Common myeloid progenitor, CD34-positive (primary cell): ENCODE results near the gene ACE.
A peak's percentile ranks its signal among the peaks of the same experiment; 100 is the strongest.

Source experiments
- CTCF ChIA-PET: fragments of 350-600 bp; sonication (Branson Sonifier 250); formaldehyde crosslinking; loops from one replicate; lab custom pipeline; 2021; ENCODE audit warnings: antibody characterized with exemption; lab: Charles Lee
- POLR2A ChIA-PET: fragments of 350-600 bp; sonication (Branson Sonifier 250); formaldehyde crosslinking; loops from one replicate; lab custom pipeline; 2021; ENCODE audit warnings: antibody characterized with exemption; lab: Charles Lee
- DNase-seq, 3 donors: peaks; one replicate each; pipeline versions ENCODE4 v3.0.0 to v3.0.0-alpha.2; 2013
- H3K27ac ChIP-seq, 2 experiments: 1 replicate in 1 of 2; 2 replicates in 1 of 2; pipeline ENCODE4 v1.7.0; 2013; ENCODE audit warnings: inconsistent platforms in 2 of 2, low read length in 2 of 2, mild to moderate bottlenecking in 2 of 2, low read depth in 1 of 2, moderate library complexity in 1 of 2; ENCODE audit not compliant: severe bottlenecking in 2 of 2, insufficient read depth in 1 of 2, poor library complexity in 1 of 2
- H3K27me3 ChIP-seq, 5 experiments: replicated peaks in 2 of 5; 1 replicate in 3 of 5; 2 replicates in 2 of 5; pipeline versions ENCODE4 v1.6.1 to v1.7.0; 2013; ENCODE audit warnings: low read length in 4 of 5, mild to moderate bottlenecking in 2 of 5, moderate library complexity in 2 of 5, inconsistent platforms in 1 of 5; ENCODE audit not compliant: insufficient read depth in 5 of 5, control insufficient read depth in 4 of 5
- H3K36me3 ChIP-seq, 4 experiments: 1 replicate in 2 of 4; 2 replicates in 2 of 4; pipeline versions ENCODE4 v1.6.1 to v1.7.0; 2013; ENCODE audit warnings: low read length in 3 of 4, control low read depth in 1 of 4, mild to moderate bottlenecking in 1 of 4; ENCODE audit not compliant: control insufficient read depth in 4 of 4, insufficient read depth in 4 of 4
- H3K4me1 ChIP-seq, 4 experiments: 1 replicate in 3 of 4; 2 replicates in 1 of 4; pipeline versions ENCODE4 v1.6.1 to v1.7.1; 2013; ENCODE audit warnings: low read length in 3 of 4, mild to moderate bottlenecking in 3 of 4, control low read depth in 1 of 4, inconsistent platforms in 1 of 4, moderate library complexity in 1 of 4; ENCODE audit not compliant: control insufficient read depth in 4 of 4, insufficient read depth in 4 of 4; ENCODE audit errors: control extremely low read depth in 1 of 4
- H3K4me3 ChIP-seq, 7 experiments: 1 replicate in 4 of 7; 2 replicates in 3 of 7; pipeline versions ENCODE4 v1.5.1 to v1.7.0; 2013; ENCODE audit warnings: mild to moderate bottlenecking in 7 of 7, low read length in 6 of 7, moderate library complexity in 6 of 7, inconsistent platforms in 2 of 7, low read depth in 2 of 7, control low read depth in 1 of 7; ENCODE audit not compliant: insufficient read depth in 4 of 7, control insufficient read depth in 1 of 7; ENCODE audit errors: extremely low read depth in 1 of 7
- H3K9me3 ChIP-seq, 5 experiments: 1 replicate in 4 of 5; 2 replicates in 1 of 5; pipeline versions ENCODE4 v1.6.1 to v1.7.1; 2013; ENCODE audit warnings: low read length in 4 of 5, mild to moderate bottlenecking in 2 of 5, inconsistent platforms in 1 of 5, low read depth in 1 of 5, moderate library complexity in 1 of 5; ENCODE audit not compliant: control insufficient read depth in 4 of 5, insufficient read depth in 2 of 5; ENCODE audit errors: control extremely low read depth in 1 of 5
- WGBS: methylation state at CpG from one replicate; pipeline ENCODE4 v1.1.5; 2013; ENCODE audit not compliant: insufficient coverage; 5-methylcytosine and 5-hydroxymethylcytosine counted together

Gene ACE

DNA sequence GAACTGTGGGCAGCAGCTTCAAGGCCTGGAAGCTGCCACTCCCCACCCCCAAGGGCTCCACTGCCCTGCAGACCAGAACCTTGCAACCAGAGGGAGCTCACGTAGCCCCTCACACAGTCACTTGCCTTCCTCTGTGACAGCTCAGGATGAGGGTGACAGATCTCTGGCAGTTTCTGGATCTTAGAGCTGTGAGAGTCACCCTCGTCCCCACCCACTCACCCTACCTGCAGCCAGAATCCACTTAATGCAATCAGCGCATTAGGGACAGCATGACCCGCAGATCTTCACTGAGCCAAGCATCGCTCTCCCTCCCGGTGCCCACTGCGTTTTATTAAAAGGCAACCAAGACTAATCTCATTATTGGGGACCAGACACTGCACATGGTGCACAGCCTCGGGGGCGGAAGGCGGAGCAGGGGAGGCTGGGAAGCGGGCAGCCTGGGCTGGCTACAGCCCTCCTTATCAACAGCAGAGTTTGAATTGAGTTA is 34.3 kb upstream of the ACE start:
- H3K9me3 ChIP-seq = no peaks in the 10 kb centered on the region
- peaks cover 6 to 84% (median 67%) of the 10 kb centered on the region in 4 experiments for H3K4me1 ChIP-seq
- 91% methylated on average over 8 of the region's 11 CpGs for WGBS
- no peaks in the 10 kb centered on the region for H3K27me3 ChIP-seq
- H3K4me3 ChIP-seq = no peak overlapping the region
- peak in 2 of 3 donors; percentile 65 to 68 for DNase-seq
- no peak overlapping the region for H3K27ac ChIP-seq
- ChIA-PET CTCF (interaction anchor here (0.6 to 27.9 kb wide), 7 partner anchors 10 to 234 kb away, joined by 3 to 562 read pairs (median 6); partner anchors contain the start of gene ACE), POLR2A (interaction anchor here (0.7 to 1.8 kb wide), 4 partner anchors 9 to 331 kb away, joined by 3 to 8 read pairs (median 5); partner anchors contain the start of genes ACE, CCDC47 and DDX42)
- H3K36me3 ChIP-seq = peaks cover 0 to 8% (median 0%) of the 10 kb centered on the region in 4 experiments

DNA sequence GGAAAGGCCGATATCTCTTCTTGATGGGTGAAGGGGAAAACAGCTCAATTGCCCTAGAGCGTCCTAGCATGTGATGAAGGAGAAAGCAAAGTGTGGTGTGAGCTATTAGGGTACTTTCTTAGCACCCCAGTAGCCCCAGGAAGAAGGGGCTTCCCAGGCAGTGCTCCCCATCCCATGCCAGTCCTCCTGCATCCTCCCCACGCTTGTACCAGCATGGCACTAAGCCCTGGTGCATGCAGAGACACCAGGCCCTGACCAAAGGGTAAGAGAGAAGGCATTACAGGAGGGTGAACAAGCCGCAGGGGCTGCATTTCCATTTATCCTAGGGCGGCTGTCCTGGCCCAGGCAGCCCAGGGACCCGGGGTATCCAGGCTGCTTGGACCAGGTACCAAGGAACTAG is 33.8 kb upstream of the ACE start:
- Histone ChIP-seq H3K36me3 (peaks cover 0 to 8% (median 0%) of the 10 kb centered on the region in 4 experiments), H3K9me3 (no peaks in the 10 kb centered on the region), H3K27me3 (no peaks in the 10 kb centered on the region), H3K4me3 (no peak overlapping the region), H3K4me1 (peaks cover 6 to 84% (median 68%) of the 10 kb centered on the region in 4 experiments), H3K27ac (no peak overlapping the region)
- CTCF ChIA-PET = interaction anchor here (0.6 to 27.9 kb wide), 6 partner anchors 10 to 169 kb away, joined by 3 to 562 read pairs (median 6); partner anchors contain the start of gene ACE
- POLR2A ChIA-PET = interaction anchor here (0.7 to 1.8 kb wide), 3 partner anchors 9 to 36 kb away, joined by 3 to 8 read pairs (median 7); partner anchors contain the start of gene ACE
- 89% methylated on average over 5 of the region's 6 CpGs for WGBS
- DNase-seq = no peak

DNA sequence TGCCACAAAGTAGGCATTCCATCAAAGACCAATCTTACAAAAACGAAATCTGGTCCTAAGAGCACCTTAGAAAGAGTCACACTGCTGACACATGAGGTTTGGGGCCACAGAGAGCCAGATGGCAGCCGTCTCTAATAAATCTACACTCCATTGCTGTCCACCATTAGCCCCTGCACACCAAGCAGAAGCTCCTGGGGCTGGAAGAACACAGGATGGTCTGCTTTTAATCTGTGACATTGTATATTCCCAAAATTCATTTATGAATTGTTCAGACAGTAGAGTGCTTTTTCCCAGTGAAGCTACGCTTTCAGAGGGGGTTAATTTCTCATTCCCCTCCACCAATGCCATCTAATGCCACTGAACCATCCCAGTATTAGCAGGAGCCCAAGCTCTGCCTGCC is 32.4 kb upstream of the ACE start:
- WGBS = 80% methylated on average over 1 of the region's 3 CpGs
- H3K4me3 ChIP-seq = no peak overlapping the region
- ChIA-PET POLR2A (interaction anchor here (1.4 to 4.2 kb wide), 3 partner anchors 11 to 33 kb away, joined by 5 to 54 read pairs (median 8); partner anchors contain the start of gene ACE), CTCF (interaction anchor here (0.7 to 27.9 kb wide), 6 partner anchors 17 to 167 kb away, joined by 3 to 562 read pairs (median 5); partner anchors contain the start of gene ACE)
- DNase-seq = no peak
- peaks cover 0 to 8% (median 0%) of the 10 kb centered on the region in 4 experiments for H3K36me3 ChIP-seq
- H3K4me1 ChIP-seq = peaks cover 6 to 83% (median 62%) of the 10 kb centered on the region in 4 experiments
- no peaks in the 10 kb centered on the region for H3K27me3 ChIP-seq
- no peak overlapping the region for H3K27ac ChIP-seq
- H3K9me3 ChIP-seq = no peaks in the 10 kb centered on the region

DNA sequence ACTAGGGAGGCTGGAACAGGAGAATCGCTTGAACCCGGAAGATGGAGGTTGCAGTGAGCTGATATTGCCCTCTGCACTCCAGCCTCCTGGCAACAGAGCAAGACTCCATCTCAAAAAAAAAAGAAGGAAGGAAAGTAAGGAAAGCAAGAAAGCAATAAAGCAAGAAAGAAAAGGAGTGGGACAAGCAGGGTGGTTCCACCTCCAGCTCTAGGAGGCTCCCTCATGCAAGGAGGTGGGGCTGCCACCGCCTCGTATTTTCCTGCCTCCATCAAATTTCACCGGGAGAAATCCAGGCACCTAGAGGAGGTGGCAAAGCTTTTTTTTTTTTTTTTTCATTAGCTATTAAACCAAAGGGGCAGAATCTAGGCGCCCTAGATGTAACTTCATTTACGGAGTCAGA is 31.8 kb upstream of the ACE start:
- WGBS = 48% methylated on average over 4 of the region's 7 CpGs
- H3K9me3 ChIP-seq = no peaks in the 10 kb centered on the region
- CTCF ChIA-PET = interaction anchor here (0.6 to 27.9 kb wide), 8 partner anchors 18 to 275 kb away, joined by 3 to 562 read pairs (median 3); partner anchors contain the start of gene ACE
- DNase-seq = no peak
- POLR2A ChIA-PET = interaction anchor here (0.8 to 4.2 kb wide), 5 partner anchors 11 to 1983 kb away, joined by 3 to 54 read pairs (median 8); partner anchors contain the start of gene ACE
- no peaks in the 10 kb centered on the region for H3K27me3 ChIP-seq
- peak overlapping the region in 4 of 7 experiments; percentile 63 to 74 (median 66) for H3K4me3 ChIP-seq
- H3K27ac ChIP-seq = no peak overlapping the region
- H3K36me3 ChIP-seq = peaks cover 0 to 8% (median 0%) of the 10 kb centered on the region in 4 experiments
- H3K4me1 ChIP-seq = peaks cover 0 to 83% (median 60%) of the 10 kb centered on the region in 4 experiments

DNA sequence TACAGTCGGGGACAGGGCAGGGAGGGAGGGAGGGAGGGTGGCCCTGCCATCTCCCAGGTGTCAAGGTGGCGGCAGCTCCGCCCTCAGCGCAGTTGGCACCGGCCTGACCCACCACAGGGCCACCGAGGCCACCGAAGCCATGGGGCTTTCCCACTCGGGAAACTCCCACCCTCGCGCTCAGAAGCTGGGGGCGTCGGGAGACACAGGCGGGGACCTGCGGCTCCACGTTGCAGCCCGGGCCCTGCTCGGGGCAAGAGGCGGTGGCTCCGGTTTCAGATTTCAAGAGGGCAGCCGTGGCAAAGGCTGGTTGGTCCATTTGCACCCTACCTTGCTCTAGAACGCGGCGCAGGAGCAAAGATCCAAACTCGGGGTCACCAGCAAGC is 31.3 kb upstream of the ACE start:
- DNase-seq = peak; percentile 56 to 92 (median 90)
- ChIA-PET POLR2A (interaction anchor here (0.8 to 4.2 kb wide), 5 partner anchors 12 to 1984 kb away, joined by 3 to 54 read pairs (median 8); partner anchors contain the start of gene ACE), CTCF (interaction anchor here (0.6 to 27.9 kb wide), 7 partner anchors 18 to 275 kb away, joined by 3 to 562 read pairs (median 4); partner anchors contain the start of gene ACE)
- Histone ChIP-seq H3K27ac (peak overlapping the region in 1 of 2 experiments; percentile 43), H3K36me3 (peaks cover 0 to 8% (median 0%) of the 10 kb centered on the region in 4 experiments), H3K9me3 (no peaks in the 10 kb centered on the region), H3K27me3 (no peaks in the 10 kb centered on the region), H3K4me1 (peaks cover 0 to 83% (median 60%) of the 10 kb centered on the region in 4 experiments), H3K4me3 (peak overlapping the region; percentile 27 to 74 (median 63))
- WGBS = under 1% methylated on average over 20 of the region's 24 CpGs

DNA sequence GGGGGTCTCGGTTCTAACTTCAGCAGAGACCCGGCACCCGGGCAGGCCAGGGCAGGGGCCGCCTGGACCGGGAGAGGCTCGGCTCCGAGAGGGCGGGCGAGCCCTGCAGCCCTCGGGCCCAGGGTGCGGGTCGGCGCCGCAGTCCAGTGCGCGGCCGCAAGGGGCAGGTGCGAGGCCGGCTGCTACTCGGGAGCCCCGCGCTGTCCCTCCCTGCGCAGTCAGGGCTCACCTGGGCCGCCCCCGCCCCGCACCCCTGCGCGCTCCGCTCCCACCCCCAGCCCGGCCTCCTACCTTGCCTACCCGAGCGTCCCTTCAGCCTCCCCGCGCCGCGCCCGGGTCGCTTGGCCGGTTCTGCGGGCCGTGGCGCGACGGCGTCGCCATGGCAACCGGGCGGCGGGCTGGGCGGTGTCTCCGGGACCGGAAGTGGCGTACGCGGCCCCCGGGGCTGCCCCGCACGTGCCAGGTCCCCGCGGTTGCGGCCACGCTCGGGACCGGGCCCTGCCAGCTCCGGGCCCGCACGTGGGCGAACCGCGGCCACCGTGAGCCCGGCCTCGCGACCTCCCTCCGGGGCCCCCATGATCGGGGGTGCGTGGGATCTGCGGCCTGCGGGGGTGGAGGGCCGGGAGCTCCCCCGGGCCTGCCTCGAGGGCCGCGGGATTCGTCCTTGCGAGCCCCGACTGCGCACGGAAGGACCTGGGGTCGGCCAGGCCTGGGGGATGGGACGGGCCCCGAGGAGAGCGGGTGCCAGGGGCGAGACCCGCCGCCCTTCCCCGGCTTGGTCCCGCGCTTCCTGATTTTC is 30.7 kb upstream of the ACE start, which contains the start of gene CYB561:
CYB561 (minus strand) TSS at position 353 of the 799 bp plus-strand sequence. CDS start 8,759 bp downstream, outside the sequence.
- Histone ChIP-seq H3K9me3 (no peaks in the 10 kb centered on the region), H3K36me3 (peaks cover 0 to 5% (median 0%) of the 10 kb centered on the region in 4 experiments), H3K27ac (peak within 1 kb of the TSS; percentile 74 to 88), H3K4me3 (peak within 1 kb of the TSS; percentile 27 to 74 (median 63)), H3K4me1 (peaks cover 0 to 81% (median 61%) of the 10 kb centered on the region in 4 experiments), H3K27me3 (no peaks in the 10 kb centered on the region)
- 0% methylated on average over 64 of the region's 99 CpGs for WGBS
- DNase-seq = peak; percentile 62 to 78 (median 75)
- ChIA-PET CTCF (interaction anchor here (1.7 to 27.9 kb wide), 3 partner anchors 19 to 41 kb away, joined by 4 to 562 read pairs (median 359); partner anchors contain the start of gene ACE), POLR2A (interaction anchor here (0.6 to 4.2 kb wide), 9 partner anchors 12 to 1984 kb away, joined by 3 to 54 read pairs (median 7); partner anchors contain the start of gene ACE)
